MM.1S (cell line): Measurements from ENCODE around the gene PLXNB1.
"Not testable (repeated sequence)": the region's sequence is repeated elsewhere in the genome, so short reads cannot be mapped to it uniquely, and the experiment has no call there.

Experiments used
- DNase-seq: peaks from one replicate; pipeline ENCODE4 v3.0.0-alpha.2; 2015
- H2AFZ ChIP-seq: fragments of 300-600 bp; sonication (generic); 2 replicates; pipeline ENCODE4 v1.6.0; 2016; ENCODE audit warnings: antibody characterized with exemption, low read length
- H3F3A ChIP-seq: fragments of 300-600 bp; sonication (generic); 2 replicates; pipeline ENCODE4 v1.6.1; 2016; ENCODE audit warnings: mild to moderate bottlenecking, antibody characterized with exemption, low read length, moderate library complexity, mixed read lengths; ENCODE audit not compliant: insufficient read depth
- H3K27ac ChIP-seq: fragments of 300-600 bp; sonication (generic); 2 replicates; pipeline ENCODE4 v1.5.1; 2016; ENCODE audit warnings: mild to moderate bottlenecking, low read length
- H3K27me3 ChIP-seq: fragments of 300-600 bp; sonication (generic); replicated peaks from 2 replicates; pipeline ENCODE4 v1.6.0; 2016; ENCODE audit warnings: low read length; ENCODE audit not compliant: insufficient read depth
- H3K36me3 ChIP-seq: fragments of 300-600 bp; sonication (generic); replicated peaks from 2 replicates; pipeline ENCODE4 v1.6.1; 2016; ENCODE audit warnings: mild to moderate bottlenecking, low read length, mixed read lengths; ENCODE audit not compliant: insufficient read depth
- H3K4me1 ChIP-seq: fragments of 300-600 bp; sonication (generic); 2 replicates; pipeline ENCODE4 v1.6.1; 2016; ENCODE audit warnings: low read length, mixed read lengths
- H3K4me2 ChIP-seq: fragments of 300-600 bp; sonication (generic); 2 replicates; pipeline ENCODE4 v1.6.0; 2016; ENCODE audit warnings: low read depth, low read length
- H3K4me3 ChIP-seq: fragments of 300-600 bp; sonication (generic); 2 replicates; pipeline ENCODE4 v1.5.1; 2016; ENCODE audit warnings: low read length, mixed read lengths
- H3K79me2 ChIP-seq: fragments of 300-600 bp; sonication (generic); 2 replicates; pipeline ENCODE4 v1.6.1; 2016; ENCODE audit warnings: mixed run types, low read length, mixed read lengths
- H3K9ac ChIP-seq: fragments of 300-600 bp; sonication (generic); 2 replicates; pipeline ENCODE4 v1.6.1; 2016; ENCODE audit warnings: low read length, mixed read lengths
- H3K9me2 ChIP-seq: fragments of 300-600 bp; sonication (generic); replicated peaks from 2 replicates; pipeline ENCODE4 v1.6.1; 2016; ENCODE audit warnings: mild to moderate bottlenecking, low read length, mixed read lengths; ENCODE audit not compliant: insufficient read depth
- H3K9me3 ChIP-seq: fragments of 300-600 bp; sonication (generic); replicated peaks from 2 replicates; pipeline ENCODE4 v1.6.1; 2016; ENCODE audit warnings: mild to moderate bottlenecking, low read length, mixed read lengths; ENCODE audit not compliant: insufficient read depth
- H4K20me1 ChIP-seq: fragments of 300-600 bp; sonication (generic); 2 replicates; pipeline ENCODE4 v1.6.1; 2016; ENCODE audit warnings: mild to moderate bottlenecking, low read length, moderate library complexity, mixed read lengths; ENCODE audit not compliant: insufficient read depth
- CTCF ChIP-seq: fragments of 300-600 bp; sonication (generic); IDR thresholded peaks from 2 replicates; pipeline ENCODE4 v1.5.1; 2016; ENCODE audit warnings: antibody characterized with exemption, low read length, mixed read lengths
- EZH2 ChIP-seq: fragments of 300-600 bp; sonication (generic); optimal IDR thresholded peaks from 2 replicates; pipeline ENCODE3; 2017; ENCODE audit warnings: low read depth, mild to moderate bottlenecking, antibody characterized with exemption, low read length, mixed read lengths
- EZH2phosphoT487 ChIP-seq: fragments of 300-600 bp; sonication (generic); IDR thresholded peaks from 2 replicates; pipeline ENCODE4 v1.6.1; 2018; ENCODE audit warnings: antibody characterized with exemption, low read length

PLXNB1 gene

DNA sequence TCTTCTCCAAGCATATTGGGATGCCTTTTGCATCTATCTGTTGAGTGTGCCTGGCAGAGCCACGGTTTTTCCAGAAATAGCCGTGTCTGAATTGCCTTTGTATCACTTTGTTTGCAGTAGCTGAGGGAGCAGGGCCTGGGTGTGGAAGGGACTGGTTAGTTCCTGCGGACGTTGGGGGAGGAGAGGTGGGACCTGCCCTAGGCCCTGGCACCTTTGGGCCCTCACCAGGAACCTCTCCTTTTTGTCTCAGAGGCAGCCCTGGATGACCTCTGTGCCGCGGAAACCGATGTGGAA lies 35.3 kb upstream of the PLXNB1 start:
- Histone ChIP-seq H3K4me3 (no peak overlapping the region), H3K9ac (no peak overlapping the region; the same call in 1 of the 2 replicates), H3K9me2 (no peaks in the 10 kb centered on the region), H3K79me2 (peaks cover 41% of the 10 kb centered on the region), H4K20me1 (no peaks in the 10 kb centered on the region), H3K4me1 (peaks cover 21% of the 10 kb centered on the region), H3F3A (peaks cover 2% of the 10 kb centered on the region; the same call in 1 of the 2 replicates), H2AFZ (no peak overlapping the region), H3K9me3 (no peaks in the 10 kb centered on the region), H3K4me2 (peak overlapping the region; percentile 94), H3K36me3 (peaks cover 4% of the 10 kb centered on the region; the same call in 1 of the 2 replicates), H3K27ac (peak overlapping the region; percentile 84; the same call in 1 of the 2 replicates), H3K27me3 (no peaks in the 10 kb centered on the region)
- TF ChIP-seq EZH2phosphoT487, result no peak
- TF ChIP-seq CTCF, result no peak
- TF ChIP-seq EZH2, result no peak
- no peak for DNase-seq

GRCh38 chr3:48464713-48465221 lies 34.9 kb upstream of the PLXNB1 start:
- no peak overlapping the region for H3K9ac ChIP-seq
- no peaks in the 10 kb centered on the region for H4K20me1 ChIP-seq
- peaks cover 4% of the 10 kb centered on the region; the same call in 1 of the 2 replicates for H3K36me3 ChIP-seq
- peaks cover 2% of the 10 kb centered on the region; the same call in 1 of the 2 replicates for H3F3A ChIP-seq
- no peak overlapping the region for H3K4me3 ChIP-seq
- no peaks in the 10 kb centered on the region for H3K9me3 ChIP-seq
- H3K4me2 ChIP-seq, result no peak overlapping the region
- H2AFZ ChIP-seq, result no peak overlapping the region
- H3K9me2 ChIP-seq, result no peaks in the 10 kb centered on the region
- no peaks in the 10 kb centered on the region for H3K27me3 ChIP-seq
- no peak overlapping the region for H3K27ac ChIP-seq
- H3K79me2 ChIP-seq, result peaks cover 37% of the 10 kb centered on the region
- H3K4me1 ChIP-seq, result peaks cover 21% of the 10 kb centered on the region
- no peak for DNase-seq
- no peak for TF ChIP-seq CTCF
- no peak for TF ChIP-seq EZH2phosphoT487
- TF ChIP-seq EZH2, result no peak

GRCh38 chr3:48463703-48464102 lies 33.8 kb upstream of the PLXNB1 start:
- Histone ChIP-seq H3K4me2 (no peak overlapping the region), H4K20me1 (no peaks in the 10 kb centered on the region), H3K9me3 (no peaks in the 10 kb centered on the region), H3K27ac (no peak overlapping the region), H3K4me3 (no peak overlapping the region), H3K9ac (no peak overlapping the region), H3K27me3 (no peaks in the 10 kb centered on the region), H3F3A (peaks cover 2% of the 10 kb centered on the region; the same call in 1 of the 2 replicates), H3K36me3 (peaks cover 4% of the 10 kb centered on the region), H2AFZ (no peak overlapping the region), H3K9me2 (no peaks in the 10 kb centered on the region), H3K79me2 (peaks cover 27% of the 10 kb centered on the region), H3K4me1 (peaks cover 21% of the 10 kb centered on the region)
- TF ChIP-seq CTCF (no peak), EZH2phosphoT487 (no peak), EZH2 (no peak)
- no peak for DNase-seq

GRCh38 chr3:48461767-48462166 lies 31.9 kb upstream of the PLXNB1 start:
- H3K36me3 ChIP-seq, H3K79me2 ChIP-seq, H3F3A ChIP-seq, H3K9ac ChIP-seq, H4K20me1 ChIP-seq, H3K27ac ChIP-seq, H3K4me1 ChIP-seq, H3K27me3 ChIP-seq, H3K9me2 ChIP-seq, H3K4me2 ChIP-seq, H3K4me3 ChIP-seq, H3K9me3 ChIP-seq, H2AFZ ChIP-seq, DNase-seq: not testable (repeated sequence)
